SIG-M5 (cell line): ENCODE data around the gene TERB1.
"Not testable (repeated sequence)": the region's sequence is repeated elsewhere in the genome, so short reads cannot be mapped to it uniquely, and the experiment has no call there.

Source experiments
- DNase-seq: peaks from one replicate; lab custom pipeline; 2025; lab: John Stamatoyannopoulos, UW

TERB1 gene

GRCh38 chr16:66830422-66831404 is 29.3 kb upstream of the TERB1 start, which contains the start of gene NAE1:
Gene NAE1 (minus strand): TSS chr16:66830976. CDS start chr16:66830899, 77 bp downstream.
- DNase-seq = no peak

- no peak for DNase-seq
Observed at GRCh38 chr16:66824006-66824405, 22.6 kb upstream of the TERB1 start.

DNA sequence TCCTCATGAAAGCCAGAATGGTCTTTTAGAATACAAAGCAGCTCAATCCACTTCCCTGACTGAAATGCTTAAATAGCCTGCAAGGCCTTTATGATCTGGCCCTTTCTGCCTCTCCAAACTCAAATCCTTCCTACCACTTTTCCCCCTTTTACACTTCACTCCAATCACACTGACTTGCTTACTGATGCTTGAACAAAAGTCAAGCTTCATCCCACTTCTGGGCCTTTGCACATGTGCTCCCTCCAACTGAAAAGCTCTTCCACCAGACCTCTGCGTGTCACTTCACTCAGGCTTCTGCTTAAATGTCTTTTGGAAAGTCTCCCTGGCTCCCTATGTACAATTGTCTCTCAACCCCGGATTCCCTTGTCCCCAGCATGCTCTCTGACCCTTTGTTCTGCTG is 13.3 kb upstream of the TERB1 start:
- DNase-seq = no peak

DNA sequence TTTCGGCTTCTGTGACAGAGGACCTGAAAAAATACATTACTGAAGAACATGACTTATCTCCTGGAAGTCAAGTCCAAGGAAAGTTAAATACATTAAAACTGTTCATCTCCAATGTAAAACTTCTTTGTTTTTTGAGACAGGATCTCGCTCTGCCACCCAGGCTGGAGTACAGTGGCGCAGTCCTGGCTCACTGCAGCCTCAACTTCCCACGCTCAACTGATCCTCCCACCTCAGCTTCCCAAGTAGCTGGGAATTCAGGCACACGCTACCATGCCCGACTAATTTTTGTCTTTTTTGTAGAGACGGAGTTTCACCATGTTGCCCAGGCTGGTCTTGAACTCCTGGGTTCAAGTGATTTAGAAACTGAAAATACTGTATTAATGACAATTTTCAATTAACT is 9.7 kb upstream of the TERB1 start:
- DNase-seq = no peak

DNA sequence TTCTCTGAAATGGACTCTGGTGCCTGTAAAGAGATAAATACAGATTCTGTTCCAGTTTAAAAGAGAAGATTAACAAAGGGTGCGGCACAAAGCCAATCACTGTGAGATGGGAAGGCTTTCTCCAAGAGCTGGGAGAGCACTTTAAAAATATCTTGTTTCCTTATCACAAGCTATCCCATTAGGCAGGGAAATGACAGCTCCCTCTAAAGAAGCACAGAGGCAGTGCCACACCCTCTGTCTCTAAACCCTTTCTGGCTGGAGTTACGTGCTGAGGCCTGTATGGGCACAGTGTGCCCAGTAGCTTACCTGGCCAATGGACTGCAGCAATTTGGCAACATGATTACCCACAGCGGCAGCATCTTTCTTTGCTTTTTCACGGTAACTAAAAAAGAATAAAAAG is 9.0 kb upstream of the TERB1 start:
- DNase-seq = no peak

DNA sequence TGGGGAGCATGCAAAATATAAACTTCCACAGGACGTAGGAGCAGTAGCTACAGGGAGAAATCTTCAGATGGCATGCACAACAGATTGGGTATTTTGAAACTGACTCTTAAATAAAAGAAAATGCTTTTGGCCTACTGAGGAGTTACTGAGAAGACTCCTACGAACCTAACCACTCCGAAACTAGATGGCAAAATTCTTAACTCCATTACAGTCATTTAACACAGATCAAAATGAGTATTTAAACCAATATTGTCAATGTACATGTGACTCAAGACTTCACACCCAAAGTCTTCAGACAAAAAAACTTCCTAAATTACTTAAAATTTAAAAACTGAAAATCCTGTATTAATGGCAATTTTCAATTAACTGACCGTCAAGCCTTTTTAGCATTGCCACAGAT is 8.4 kb upstream of the TERB1 start:
- DNase-seq = no peak

DNA sequence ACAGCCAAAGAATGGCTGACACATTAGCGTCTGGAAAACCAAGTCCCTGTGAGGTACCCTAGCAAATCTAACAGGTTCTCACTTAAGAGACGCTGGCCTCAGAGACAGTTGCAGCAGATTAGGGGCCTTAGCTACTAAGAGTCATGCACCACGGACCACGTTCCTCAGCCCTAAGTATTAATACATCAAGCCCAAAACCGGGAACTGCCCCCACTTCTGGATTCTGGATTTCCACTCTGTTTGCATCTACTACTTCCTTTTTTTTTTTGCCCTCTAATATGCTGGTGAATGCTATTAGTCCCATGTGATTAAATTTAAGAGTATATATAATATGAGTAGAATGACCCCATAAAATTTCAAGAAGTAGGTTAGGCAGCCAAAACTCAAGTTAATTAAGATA is 775 bp upstream of the TERB1 start:
- no peak for DNase-seq

- no peak for DNase-seq
Observed at GRCh38 chr16:66800856-66801255, 528 bp downstream of the TERB1 start.

GRCh38 chr16:66798161-66798560 is 3.2 kb downstream of the TERB1 start:
- DNase-seq = no peak

GRCh38 chr16:66793984-66794383 is 7.4 kb downstream of the TERB1 start:
- not testable (repeated sequence) for DNase-seq

- no peak for DNase-seq
Observed at GRCh38 chr16:66790130-66790733, 11.2 kb downstream of the TERB1 start.

DNA sequence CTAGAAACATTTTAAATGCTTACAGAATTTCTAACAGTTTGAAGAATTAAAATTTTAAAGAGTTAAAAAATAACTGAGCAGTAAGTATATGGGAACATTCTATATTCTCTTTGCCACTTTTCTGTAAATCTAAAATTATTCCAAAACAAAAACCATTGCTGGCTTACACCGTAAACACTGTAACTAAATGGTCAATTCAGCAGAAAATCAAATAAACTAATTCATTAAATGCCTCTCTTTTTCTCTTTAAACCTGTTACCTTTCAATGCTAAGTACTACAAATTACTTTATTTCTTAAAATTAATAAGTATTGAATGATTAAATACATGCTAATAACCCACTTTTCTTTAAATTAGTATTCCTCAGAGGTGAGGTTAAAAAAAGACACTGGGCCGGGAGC is 14.0 kb downstream of the TERB1 start:
- no peak for DNase-seq

DNA sequence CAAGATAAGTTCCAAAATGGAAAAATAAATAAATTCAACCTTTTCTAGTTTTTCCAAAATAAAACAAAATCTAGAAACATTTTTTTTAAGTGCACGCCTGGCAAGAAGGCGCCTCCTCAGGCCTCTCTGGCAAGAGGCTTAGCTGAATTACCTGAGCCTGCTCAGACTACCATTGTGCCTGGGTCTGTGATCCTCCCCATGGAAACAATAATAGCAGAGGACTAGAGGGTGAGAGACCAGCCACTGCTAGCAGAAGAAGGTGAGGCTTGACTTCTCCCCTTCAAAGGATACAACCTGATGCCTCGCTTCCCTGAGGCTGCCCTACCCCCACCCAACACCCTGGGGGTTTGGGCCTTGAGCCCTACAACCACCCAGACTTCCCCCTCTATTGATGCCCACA is 14.8 kb downstream of the TERB1 start:
- no peak for DNase-seq

- no peak for DNase-seq
Observed at GRCh38 chr16:66776457-66776856, 24.9 kb downstream of the TERB1 start.

DNA sequence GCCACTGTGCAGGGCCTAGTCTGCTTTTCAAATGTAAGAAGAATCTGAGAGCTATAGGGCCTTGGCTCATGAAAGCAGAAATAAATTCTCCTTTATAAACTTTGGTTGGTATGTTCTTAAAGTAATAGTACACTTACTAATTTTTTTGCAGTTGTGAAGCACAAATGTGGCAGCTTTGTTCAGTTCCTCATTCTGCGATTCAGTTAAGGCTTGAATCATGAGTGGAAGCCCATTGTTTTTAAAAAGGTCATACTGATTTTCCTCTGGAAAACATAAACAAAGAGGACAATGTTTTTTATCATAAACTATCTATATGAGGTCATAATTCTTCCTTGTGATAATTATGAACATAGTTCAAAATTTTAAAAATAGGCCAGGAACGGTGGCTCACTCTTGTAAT is 26.4 kb downstream of the TERB1 start:
- no peak for DNase-seq

- no peak for DNase-seq
Observed at GRCh38 chr16:66758086-66758485, 43.3 kb downstream of the TERB1 start.

- DNase-seq = no peak
Observed at GRCh38 chr16:66754819-66755218, 46.6 kb downstream of the TERB1 start.

DNA sequence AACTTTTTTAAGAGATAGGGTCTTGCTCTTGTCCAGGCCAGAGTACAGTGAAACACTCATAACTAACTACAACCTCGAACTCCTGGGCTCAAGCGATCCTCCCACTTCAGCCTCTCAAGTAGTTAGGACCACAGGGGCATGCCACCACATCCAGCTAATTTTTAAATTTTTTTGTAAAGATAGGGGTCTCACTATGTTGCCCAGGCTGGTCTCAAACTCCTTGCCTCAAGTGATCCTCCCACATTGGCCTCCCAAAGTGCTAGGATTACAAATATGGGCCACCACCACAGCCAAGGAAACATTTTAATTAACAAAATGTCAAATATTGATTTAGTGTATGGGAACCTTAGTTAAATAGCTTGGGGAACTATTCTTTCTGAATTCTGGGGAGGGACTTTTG is 47.2 kb downstream of the TERB1 start:
- DNase-seq = no peak

DNA sequence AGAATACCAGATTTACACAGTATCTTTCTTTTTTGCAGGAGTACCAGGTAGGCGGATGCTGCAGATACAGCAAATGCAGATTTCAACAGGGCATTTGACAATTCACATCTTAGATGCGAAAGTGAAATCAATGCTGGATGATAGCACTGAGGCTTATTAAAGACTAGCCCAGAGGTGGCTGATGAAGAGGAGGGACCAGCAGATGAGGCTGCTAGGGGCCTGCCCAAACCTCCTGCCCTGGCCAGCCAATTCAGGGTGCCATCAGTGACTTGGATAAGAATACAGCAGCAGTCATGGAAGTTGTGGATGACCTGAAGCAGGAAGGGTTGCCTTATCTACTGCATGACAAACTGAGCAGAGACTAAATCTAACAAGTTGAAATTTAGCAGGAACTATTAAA is 48.4 kb downstream of the TERB1 start:
- no peak for DNase-seq

GRCh38 chr16:66752379-66752778 is 49.0 kb downstream of the TERB1 start:
- DNase-seq = no peak

DNA sequence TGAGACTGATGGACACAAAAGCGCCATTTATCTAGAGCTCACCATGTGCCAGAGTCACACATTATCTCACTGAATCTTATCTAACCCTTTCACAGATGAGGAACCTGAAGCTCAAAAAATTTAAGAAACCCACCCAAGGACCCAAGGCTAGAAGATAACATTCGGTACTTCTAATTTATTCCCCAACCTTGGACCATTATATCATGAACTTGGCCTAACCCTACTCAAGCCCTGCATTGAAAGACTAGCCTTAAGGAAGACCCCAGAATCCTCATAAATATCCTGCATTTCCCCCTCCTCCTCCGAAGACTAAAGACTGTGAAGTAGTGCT is 49.4 kb downstream of the TERB1 start:
- no peak for DNase-seq

DNA sequence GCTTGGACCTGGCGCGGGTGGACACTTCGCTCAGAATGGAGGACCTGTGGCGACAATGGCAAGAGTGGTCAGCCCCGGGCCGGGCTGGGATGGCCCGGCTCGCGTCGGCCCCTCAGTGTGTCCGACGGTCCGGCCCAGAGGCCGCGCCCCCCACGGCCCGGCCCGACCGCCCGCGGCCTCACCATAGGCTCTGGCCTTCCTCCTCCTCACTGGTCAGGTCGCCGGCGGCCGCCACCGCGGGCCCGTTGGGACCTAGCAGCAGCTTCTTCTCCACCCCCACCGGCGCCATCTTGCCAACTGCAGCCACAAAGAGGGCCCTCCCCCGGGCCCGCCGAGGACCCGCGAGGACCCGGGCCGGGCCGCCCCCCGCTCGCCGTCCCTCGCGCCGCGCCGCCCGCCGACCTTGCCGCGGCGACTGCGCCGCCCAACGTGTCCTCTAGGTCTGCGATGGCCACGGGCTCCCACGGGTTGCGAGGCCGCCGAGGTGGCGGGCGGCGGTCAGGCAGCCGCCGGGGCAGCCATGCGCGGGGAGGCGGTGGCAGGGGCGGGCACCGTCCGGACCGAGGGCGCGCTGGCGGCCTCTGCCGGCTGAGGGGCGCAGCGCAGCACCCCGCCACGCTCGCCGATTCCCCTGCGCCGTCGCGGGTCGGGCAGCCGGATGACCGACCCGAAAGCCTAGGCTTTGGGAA is 49.9 kb downstream of the TERB1 start, which contains the start of gene DYNC1LI2:
Gene DYNC1LI2 (minus strand): TSS at position 307 of the 689 bp plus-strand sequence. CDS start 18 bp downstream, at position 289.
- no peak for DNase-seq

- no peak for DNase-seq
Observed at GRCh38 chr16:66751053-66751302, 50.4 kb downstream of the TERB1 start.
